ENCODE data around the gene ANAPC13.

GRCh38 chr3:134458406-134458945 is 27.3 kb downstream of the ANAPC13 start:
- no peak for TF ChIP-seq POLR2A (IDR thresholded peaks at IDR 0.05)
- no peak for TF ChIP-seq POLR2AphosphoS5 (IDR thresholded peaks at IDR 0.05)
- no peak for TF ChIP-seq CTCF (IDR thresholded peaks at IDR 0.05)

All from breast epithelium (tissue), 3 donors.